Esophagus muscularis mucosa (tissue), 3 donors: Measurements from ENCODE around the gene CST8.

Source experiments
- EP300 ChIP-seq: sonication (generic); formaldehyde crosslinking; IDR thresholded peaks from one replicate; pipeline ENCODE4 v1.6.1; 2017; ENCODE audit warnings: antibody characterized with exemption
- POLR2AphosphoS5 ChIP-seq, 2 donors: sonication (generic); formaldehyde crosslinking; IDR thresholded peaks; one replicate each; pipeline ENCODE4 v1.6.1; 2017; ENCODE audit warnings: antibody characterized with exemption in 2 of 2

GRCh38 chr20:23537030-23537429 is 46.1 kb downstream of the CST8 start:
- TF ChIP-seq EP300 (no peak), POLR2AphosphoS5 (IDR thresholded peaks at IDR 0.05) (no peak)
